Prostate gland (tissue), 2 donors: ENCODE data around the gene MEIS2.

ENCODE experiments used
- POLR2A ChIP-seq: fragments of 450-650 bp; IDR thresholded peaks from one replicate; pipeline ENCODE4 v1.6.1; 2016; ENCODE audit warnings: antibody characterized with exemption, mild to moderate bottlenecking
- POLR2AphosphoS5 ChIP-seq: sonication (generic); formaldehyde crosslinking; IDR thresholded peaks from one replicate; pipeline ENCODE4 v1.6.1; 2017; ENCODE audit warnings: antibody characterized with exemption
- TF ChIP-seq, protein P1 (sequence below), 4 experiments: fragments of 200-600 bp in 2 of 4; fragments of 450-650 bp in 2 of 4; sonication (generic) in 2 of 4; IDR thresholded peaks; 1 replicate in 3 of 4; 2 replicates in 1 of 4; pipeline ENCODE4 v1.5.1; 2016 to 2019; ENCODE audit warnings: antibody characterized with exemption in 4 of 4, mild to moderate bottlenecking in 2 of 4, moderate library complexity in 2 of 4

DNA sequence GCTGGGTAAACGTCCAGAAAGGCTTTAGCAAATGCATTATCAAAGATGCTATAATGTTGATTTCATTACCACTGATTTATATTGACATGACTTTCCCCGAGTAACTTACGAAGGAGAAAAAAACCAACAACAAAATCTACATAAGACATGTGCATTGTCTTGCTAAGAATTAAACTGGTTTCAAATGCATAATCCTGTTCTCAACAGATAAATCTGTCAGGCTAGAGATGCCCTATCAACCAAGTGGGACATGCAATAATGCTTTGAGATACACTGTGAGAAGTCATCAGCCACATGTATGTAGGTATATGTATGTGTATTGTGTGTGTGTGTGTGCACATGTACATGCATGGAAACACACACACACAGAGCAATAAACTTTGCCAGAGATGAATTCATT is 195.6 kb downstream of the MEIS2 start:
- TF ChIP-seq, protein P1, sequence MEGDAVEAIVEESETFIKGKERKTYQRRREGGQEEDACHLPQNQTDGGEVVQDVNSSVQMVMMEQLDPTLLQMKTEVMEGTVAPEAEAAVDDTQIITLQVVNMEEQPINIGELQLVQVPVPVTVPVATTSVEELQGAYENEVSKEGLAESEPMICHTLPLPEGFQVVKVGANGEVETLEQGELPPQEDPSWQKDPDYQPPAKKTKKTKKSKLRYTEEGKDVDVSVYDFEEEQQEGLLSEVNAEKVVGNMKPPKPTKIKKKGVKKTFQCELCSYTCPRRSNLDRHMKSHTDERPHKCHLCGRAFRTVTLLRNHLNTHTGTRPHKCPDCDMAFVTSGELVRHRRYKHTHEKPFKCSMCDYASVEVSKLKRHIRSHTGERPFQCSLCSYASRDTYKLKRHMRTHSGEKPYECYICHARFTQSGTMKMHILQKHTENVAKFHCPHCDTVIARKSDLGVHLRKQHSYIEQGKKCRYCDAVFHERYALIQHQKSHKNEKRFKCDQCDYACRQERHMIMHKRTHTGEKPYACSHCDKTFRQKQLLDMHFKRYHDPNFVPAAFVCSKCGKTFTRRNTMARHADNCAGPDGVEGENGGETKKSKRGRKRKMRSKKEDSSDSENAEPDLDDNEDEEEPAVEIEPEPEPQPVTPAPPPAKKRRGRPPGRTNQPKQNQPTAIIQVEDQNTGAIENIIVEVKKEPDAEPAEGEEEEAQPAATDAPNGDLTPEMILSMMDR (IDR thresholded peaks at IDR 0.05): no peak
- TF ChIP-seq POLR2AphosphoS5: no peak
- no peak for TF ChIP-seq POLR2A
